ENCODE results near the gene CLASRP. TPM values are rescaled to one million over a fixed set of nuclear protein-coding genes. Genes with fewer than 3 reads are reported as not detected.

CLASRP gene
- total RNA-seq, 1 donor from 2014 or later, result 49.1 TPM

GRCh38 chr19:45070861-45071544 is 32.2 kb downstream of the CLASRP start:
- H3K27me3 Mint-ChIP-seq (ENCODE audit: low read depth), result no peaks in the 10 kb centered on the region
- H3K9me3 Mint-ChIP-seq (ENCODE audit: low read depth), result no peaks in the 10 kb centered on the region
- H3K4me1 Mint-ChIP-seq (ENCODE audit: low read depth), result no peaks in the 10 kb centered on the region
- DNase-seq (ENCODE audit: low spot score), result no peak
- no peak overlapping the region for H3K4me3 Mint-ChIP-seq (ENCODE audit: unreplicated experiment)
- TF ChIP-seq CTCF (IDR thresholded peaks at IDR 0.05), result no peak
- peaks cover 17% of the 10 kb centered on the region for H3K36me3 Mint-ChIP-seq (ENCODE audit: low read depth)
- no peak overlapping the region for H3K27ac Mint-ChIP-seq (ENCODE audit: unreplicated experiment)

GRCh38 chr19:45071545-45071938 is 32.7 kb downstream of the CLASRP start:
- TF ChIP-seq CTCF (IDR thresholded peaks at IDR 0.05), result no peak
- peaks cover 17% of the 10 kb centered on the region for H3K36me3 Mint-ChIP-seq (ENCODE audit: low read depth)
- no peak overlapping the region for H3K27ac Mint-ChIP-seq (ENCODE audit: unreplicated experiment)
- H3K4me3 Mint-ChIP-seq (ENCODE audit: unreplicated experiment), result no peak overlapping the region
- DNase-seq (ENCODE audit: low spot score), result no peak
- H3K9me3 Mint-ChIP-seq (ENCODE audit: low read depth), result no peaks in the 10 kb centered on the region
- H3K4me1 Mint-ChIP-seq (ENCODE audit: low read depth), result peaks cover 2% of the 10 kb centered on the region
- no peaks in the 10 kb centered on the region for H3K27me3 Mint-ChIP-seq (ENCODE audit: low read depth)

- H3K4me1 Mint-ChIP-seq (ENCODE audit: low read depth), result peaks cover 8% of the 10 kb centered on the region
- no peak overlapping the region for H3K4me3 Mint-ChIP-seq (ENCODE audit: unreplicated experiment)
- H3K27me3 Mint-ChIP-seq (ENCODE audit: low read depth), result no peaks in the 10 kb centered on the region
- no peaks in the 10 kb centered on the region for H3K9me3 Mint-ChIP-seq (ENCODE audit: low read depth)
- H3K27ac Mint-ChIP-seq (ENCODE audit: unreplicated experiment), result no peak overlapping the region
- TF ChIP-seq CTCF (IDR thresholded peaks at IDR 0.05), result no peak
- peaks cover 16% of the 10 kb centered on the region for H3K36me3 Mint-ChIP-seq (ENCODE audit: low read depth)
- no peak for DNase-seq (ENCODE audit: low spot score)
Observed at GRCh38 chr19:45071969-45072790, 33.3 kb downstream of the CLASRP start.

GRCh38 chr19:45074744-45075300 is 36.0 kb downstream of the CLASRP start:
- H3K36me3 Mint-ChIP-seq (ENCODE audit: low read depth), result peaks cover 8% of the 10 kb centered on the region
- H3K4me1 Mint-ChIP-seq (ENCODE audit: low read depth), result peaks cover 14% of the 10 kb centered on the region
- H3K27me3 Mint-ChIP-seq (ENCODE audit: low read depth), result no peaks in the 10 kb centered on the region
- peak overlapping the region; percentile 20 for H3K27ac Mint-ChIP-seq (ENCODE audit: unreplicated experiment)
- TF ChIP-seq CTCF (IDR thresholded peaks at IDR 0.05), result no peak
- no peak overlapping the region for H3K4me3 Mint-ChIP-seq (ENCODE audit: unreplicated experiment)
- H3K9me3 Mint-ChIP-seq (ENCODE audit: low read depth), result no peaks in the 10 kb centered on the region
- DNase-seq (ENCODE audit: low spot score), result no peak

- Mint-ChIP-seq H3K36me3 (ENCODE audit: low read depth) (peaks cover 3% of the 10 kb centered on the region), H3K27me3 (ENCODE audit: low read depth) (no peaks in the 10 kb centered on the region)
- no peak for DNase-seq (ENCODE audit: low spot score)
Observed at GRCh38 chr19:45075301-45076028, 36.6 kb downstream of the CLASRP start.

More at GRCh38 chr19:45075301-45076028, 36.6 kb downstream of the CLASRP start:
- peaks cover 21% of the 10 kb centered on the region for H3K4me1 Mint-ChIP-seq (ENCODE audit: low read depth)
- no peaks in the 10 kb centered on the region for H3K9me3 Mint-ChIP-seq (ENCODE audit: low read depth)
- no peak overlapping the region for H3K27ac Mint-ChIP-seq (ENCODE audit: unreplicated experiment)
- TF ChIP-seq CTCF (IDR thresholded peaks at IDR 0.05), result no peak
- H3K4me3 Mint-ChIP-seq (ENCODE audit: unreplicated experiment), result peak overlapping the region; percentile 31
